ENCODE data around the gene MKLN1.
A peak's percentile ranks its signal among the peaks of the same experiment; 100 is the strongest.

MKLN1 gene

DNA sequence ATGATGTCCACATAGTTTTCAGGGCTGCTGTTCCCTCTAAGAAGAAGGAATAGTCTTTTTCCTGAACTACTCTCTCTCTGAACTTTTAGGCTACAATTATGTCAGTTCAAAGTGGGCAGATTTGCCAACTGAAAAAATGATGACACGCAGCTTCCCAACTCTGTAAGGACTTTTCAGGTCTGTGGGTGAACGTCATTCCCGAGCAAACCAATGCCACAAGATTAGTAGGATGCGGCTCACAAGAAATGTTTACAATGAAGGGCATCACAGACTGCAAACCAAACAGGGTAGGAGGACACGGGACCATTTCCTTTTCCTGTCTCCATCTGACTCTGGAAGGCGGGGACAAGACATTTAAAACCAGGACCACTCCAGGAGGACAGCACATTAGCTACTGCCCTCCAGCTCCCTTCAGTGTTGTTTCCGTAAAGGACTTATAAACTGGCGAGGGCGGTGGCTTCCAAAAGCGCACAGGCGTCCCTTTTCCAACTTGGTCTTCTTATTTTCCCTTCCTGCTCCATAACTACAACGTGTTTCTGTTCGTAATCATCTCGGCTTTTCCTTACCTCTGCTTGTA, 539 bp upstream of the MKLN1 start:
- H3K79me2 ChIP-seq (ENCODE audit: insufficient read depth, low read length), result peaks cover 41% of the 10 kb centered on the region
- no peak for TF ChIP-seq CTCF (IDR thresholded peaks at IDR 0.05; ENCODE audit: insufficient read depth, low read length, poor library complexity, severe bottlenecking)
- TF ChIP-seq EZH2phosphoT487 (conservative IDR thresholded peaks at IDR 0.05; ENCODE audit: low read length), result no peak
- H3K4me3 ChIP-seq (ENCODE audit: insufficient read depth, low read length, poor library complexity, severe bottlenecking), result peak overlapping the region; percentile 81
- H3K9ac ChIP-seq (ENCODE audit: low read length), result peak overlapping the region; percentile 91
- H3K9me2 ChIP-seq (replicated peaks; ENCODE audit: insufficient read depth, low read length), result no peaks in the 10 kb centered on the region
- H3K27me3 ChIP-seq (ENCODE audit: low read length), result no peaks in the 10 kb centered on the region
- peak overlapping the region; percentile 92 for H3K4me2 ChIP-seq (ENCODE audit: low read depth, low read length, poor library complexity, severe bottlenecking)
- H3F3A ChIP-seq (ENCODE audit: insufficient read depth), result peaks cover 6% of the 10 kb centered on the region; the same call in 1 of the 2 replicates
- peak overlapping the region; percentile 99 for H2AFZ ChIP-seq (ENCODE audit: low read depth, low read length, severe bottlenecking)
- H3K27ac ChIP-seq (ENCODE audit: low read depth, low read length), result no peak overlapping the region
- H4K20me1 ChIP-seq (ENCODE audit: low read depth, low read length), result 0 out of 2 replicates have a peak, but pooled peaks cover 7% of the 10 kb centered on the region
- no peaks in the 10 kb centered on the region for H3K9me3 ChIP-seq (ENCODE audit: insufficient read depth, low read length)
- no peaks in the 10 kb centered on the region for H3K36me3 ChIP-seq (ENCODE audit: low read length)

DNA sequence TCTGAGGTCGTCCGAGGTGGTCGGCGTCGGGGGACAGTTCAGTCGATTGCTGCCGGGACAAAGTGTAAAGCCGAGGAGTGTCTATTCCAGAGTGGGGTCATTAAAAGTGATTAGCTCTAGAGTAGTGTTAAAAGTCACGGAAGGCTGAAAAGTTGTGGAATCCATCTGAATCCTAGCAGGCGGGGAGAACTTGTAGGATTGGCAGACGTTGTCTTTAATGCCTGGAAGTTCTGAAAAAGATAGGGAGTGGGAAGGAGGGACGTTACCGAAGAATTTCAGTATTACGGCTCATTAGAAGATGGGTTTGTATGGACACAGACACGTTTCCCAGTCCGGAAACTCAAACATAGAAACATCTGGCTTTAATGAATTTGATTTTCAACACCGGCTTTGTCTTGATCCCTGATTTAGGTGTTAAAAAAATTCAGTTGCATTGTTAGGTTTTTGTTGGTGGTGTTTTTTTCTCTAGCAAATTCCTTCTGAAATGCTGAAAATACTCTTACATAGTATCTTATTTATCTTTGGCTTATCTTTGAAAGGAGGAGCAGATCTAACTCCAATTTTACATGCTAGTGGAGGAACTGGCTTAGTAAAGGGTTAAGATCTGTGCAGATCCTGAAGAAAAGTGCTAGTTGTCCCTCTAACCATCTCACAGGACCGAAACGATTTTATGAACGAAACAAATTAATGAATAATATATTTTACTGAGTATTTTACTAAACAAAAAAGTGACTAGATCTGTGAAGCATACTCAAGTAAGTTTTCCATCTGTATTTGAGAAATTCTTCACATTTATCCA, 900 bp downstream of the MKLN1 start:
- peak overlapping the region; percentile 81 for H3K4me3 ChIP-seq (ENCODE audit: insufficient read depth, low read length, poor library complexity, severe bottlenecking)
- peaks cover 53% of the 10 kb centered on the region for H3K79me2 ChIP-seq (ENCODE audit: insufficient read depth, low read length)
- no peaks in the 10 kb centered on the region for H3K9me2 ChIP-seq (replicated peaks; ENCODE audit: insufficient read depth, low read length)
- H3K27ac ChIP-seq (ENCODE audit: low read depth, low read length), result peak overlapping the region; percentile 51; the same call in 1 of the 2 replicates
- no peaks in the 10 kb centered on the region for H3K27me3 ChIP-seq (ENCODE audit: low read length)
- H3K9me3 ChIP-seq (ENCODE audit: insufficient read depth, low read length), result no peaks in the 10 kb centered on the region
- H4K20me1 ChIP-seq (ENCODE audit: low read depth, low read length), result 0 out of 2 replicates have a peak, but pooled peaks cover 7% of the 10 kb centered on the region
- peak overlapping the region; percentile 99 for H2AFZ ChIP-seq (ENCODE audit: low read depth, low read length, severe bottlenecking)
- H3F3A ChIP-seq (ENCODE audit: insufficient read depth), result peaks cover 6% of the 10 kb centered on the region; the same call in 1 of the 2 replicates
- no peak for TF ChIP-seq CTCF (IDR thresholded peaks at IDR 0.05; ENCODE audit: insufficient read depth, low read length, poor library complexity, severe bottlenecking)
- no peak for TF ChIP-seq EZH2phosphoT487 (conservative IDR thresholded peaks at IDR 0.05; ENCODE audit: low read length)
- H3K4me2 ChIP-seq (ENCODE audit: low read depth, low read length, poor library complexity, severe bottlenecking), result peak overlapping the region; percentile 92
- no peaks in the 10 kb centered on the region for H3K36me3 ChIP-seq (ENCODE audit: low read length)
- peak overlapping the region; percentile 91 for H3K9ac ChIP-seq (ENCODE audit: low read length)

DNA sequence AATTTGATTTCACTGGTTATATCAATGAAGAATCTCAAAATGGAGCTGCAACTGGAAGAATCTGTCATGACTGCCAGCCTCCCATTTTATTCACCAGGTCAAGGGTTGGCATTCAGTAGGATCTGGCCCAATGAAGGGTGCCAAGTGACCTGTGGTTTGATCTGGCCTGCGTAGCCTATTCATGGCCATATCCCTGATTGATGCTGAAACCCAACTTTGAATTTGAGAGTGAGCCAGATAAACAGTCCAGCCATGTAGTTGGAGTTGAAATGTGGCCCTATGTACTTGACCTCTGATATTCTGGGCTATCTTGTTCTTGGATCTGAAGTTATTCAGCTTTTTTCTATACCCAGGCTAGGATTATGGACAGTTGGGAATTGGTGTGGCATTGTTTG, 1.5 kb downstream of the MKLN1 start:
- Histone ChIP-seq H3K4me3 (ENCODE audit: insufficient read depth, low read length, poor library complexity, severe bottlenecking) (peak overlapping the region; percentile 81), H3K36me3 (ENCODE audit: low read length) (peaks cover 5% of the 10 kb centered on the region; the same call in 1 of the 2 replicates), H3K4me2 (ENCODE audit: low read depth, low read length, poor library complexity, severe bottlenecking) (peak overlapping the region; percentile 92), H3K79me2 (ENCODE audit: insufficient read depth, low read length) (peaks cover 59% of the 10 kb centered on the region), H3K27me3 (ENCODE audit: low read length) (no peaks in the 10 kb centered on the region), H3K9me2 (replicated peaks; ENCODE audit: insufficient read depth, low read length) (no peaks in the 10 kb centered on the region), H3K27ac (ENCODE audit: low read depth, low read length) (no peak overlapping the region), H3K9ac (ENCODE audit: low read length) (peak overlapping the region; percentile 91; the same call in 1 of the 2 replicates), H3F3A (ENCODE audit: insufficient read depth) (peaks cover 6% of the 10 kb centered on the region; the same call in 1 of the 2 replicates), H3K9me3 (ENCODE audit: insufficient read depth, low read length) (no peaks in the 10 kb centered on the region), H2AFZ (ENCODE audit: low read depth, low read length, severe bottlenecking) (no peak overlapping the region), H4K20me1 (ENCODE audit: low read depth, low read length) (0 out of 2 replicates have a peak, but pooled peaks cover 7% of the 10 kb centered on the region)
- TF ChIP-seq CTCF (IDR thresholded peaks at IDR 0.05; ENCODE audit: insufficient read depth, low read length, poor library complexity, severe bottlenecking), result no peak
- no peak for TF ChIP-seq EZH2phosphoT487 (conservative IDR thresholded peaks at IDR 0.05; ENCODE audit: low read length)

All from SU-DHL-6 (cell line).